ENCODE measurements around the gene REXO5.
"Not testable (repeated sequence)": the region's sequence is repeated elsewhere in the genome, so short reads cannot be mapped to it uniquely, and the experiment has no call there.

The REXO5 gene

DNA sequence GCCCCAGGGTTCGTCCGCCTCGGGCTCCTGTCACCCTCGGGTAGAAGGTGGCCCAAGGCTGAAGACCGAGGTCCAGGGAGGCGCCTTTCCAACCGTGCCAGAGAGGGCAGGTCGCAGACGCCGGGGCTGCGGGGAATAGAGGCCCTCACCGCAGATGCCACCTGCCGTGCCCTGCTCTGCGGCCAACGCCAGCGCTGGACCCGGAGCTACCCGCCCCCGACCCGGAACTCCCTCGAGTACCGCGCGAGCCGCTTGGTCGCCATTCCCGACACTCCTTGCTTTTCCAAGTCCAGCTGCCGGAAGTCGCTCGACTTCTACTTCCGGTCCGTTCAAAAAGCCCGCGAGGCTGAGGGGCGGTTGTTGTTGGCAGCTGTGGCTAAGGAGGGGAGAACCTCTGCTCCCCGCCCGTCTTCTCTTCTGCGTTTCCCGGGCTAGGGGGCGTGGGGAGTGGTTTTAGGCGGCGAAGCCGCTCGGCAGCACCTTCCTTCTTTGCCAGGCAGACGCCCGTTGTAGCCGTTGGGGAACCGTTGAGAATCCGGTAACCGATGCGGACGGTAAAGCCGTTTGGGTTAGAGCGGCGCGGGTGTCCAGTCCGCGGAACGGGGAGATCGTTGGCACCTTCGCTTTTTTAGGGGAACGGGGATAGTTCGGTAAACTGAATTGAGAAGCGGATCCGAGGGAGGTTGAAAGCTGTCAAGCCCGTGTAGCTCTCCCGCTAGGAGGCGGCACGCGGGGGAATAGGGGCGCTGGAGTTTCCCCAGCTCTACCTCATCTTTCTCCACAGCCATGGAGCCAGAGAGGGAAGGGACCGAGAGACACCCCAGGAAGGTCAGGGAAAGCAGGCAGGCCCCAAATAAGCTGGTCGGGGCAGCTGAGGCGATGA lies at the start of gene REXO5, which contains the start of gene ERI2:
REXO5 (plus strand) TSS at position 360 of the 883 bp plus-strand sequence; CDS start at position 787, 427 bp downstream.
ERI2 (minus strand) TSS at position 305 of the 883 bp plus-strand sequence; CDS start at position 263, 42 bp downstream.
- in situ Hi-C loops (cut with HindIII; ENCODE audit: low pct_ligation_motif_present, low sequenced_read_pairs): no loop called here
- TF ChIP-seq, protein P1, sequence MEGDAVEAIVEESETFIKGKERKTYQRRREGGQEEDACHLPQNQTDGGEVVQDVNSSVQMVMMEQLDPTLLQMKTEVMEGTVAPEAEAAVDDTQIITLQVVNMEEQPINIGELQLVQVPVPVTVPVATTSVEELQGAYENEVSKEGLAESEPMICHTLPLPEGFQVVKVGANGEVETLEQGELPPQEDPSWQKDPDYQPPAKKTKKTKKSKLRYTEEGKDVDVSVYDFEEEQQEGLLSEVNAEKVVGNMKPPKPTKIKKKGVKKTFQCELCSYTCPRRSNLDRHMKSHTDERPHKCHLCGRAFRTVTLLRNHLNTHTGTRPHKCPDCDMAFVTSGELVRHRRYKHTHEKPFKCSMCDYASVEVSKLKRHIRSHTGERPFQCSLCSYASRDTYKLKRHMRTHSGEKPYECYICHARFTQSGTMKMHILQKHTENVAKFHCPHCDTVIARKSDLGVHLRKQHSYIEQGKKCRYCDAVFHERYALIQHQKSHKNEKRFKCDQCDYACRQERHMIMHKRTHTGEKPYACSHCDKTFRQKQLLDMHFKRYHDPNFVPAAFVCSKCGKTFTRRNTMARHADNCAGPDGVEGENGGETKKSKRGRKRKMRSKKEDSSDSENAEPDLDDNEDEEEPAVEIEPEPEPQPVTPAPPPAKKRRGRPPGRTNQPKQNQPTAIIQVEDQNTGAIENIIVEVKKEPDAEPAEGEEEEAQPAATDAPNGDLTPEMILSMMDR (IDR thresholded peaks at IDR 0.05; ENCODE audit: low read depth, low read length, missing control alignments): peak; percentile 72
- Histone ChIP-seq H3K27ac (peak within 1 kb of the TSS; percentile 27), H3K4me3 (ENCODE audit: low read depth, low read length) (peak within 1 kb of the TSS; percentile 90), H3K27me3 (replicated peaks) (no peaks in the 10 kb centered on the region), H3K36me3 (replicated peaks) (no peaks in the 10 kb centered on the region)
- peak; percentile 95 for DNase-seq

DNA sequence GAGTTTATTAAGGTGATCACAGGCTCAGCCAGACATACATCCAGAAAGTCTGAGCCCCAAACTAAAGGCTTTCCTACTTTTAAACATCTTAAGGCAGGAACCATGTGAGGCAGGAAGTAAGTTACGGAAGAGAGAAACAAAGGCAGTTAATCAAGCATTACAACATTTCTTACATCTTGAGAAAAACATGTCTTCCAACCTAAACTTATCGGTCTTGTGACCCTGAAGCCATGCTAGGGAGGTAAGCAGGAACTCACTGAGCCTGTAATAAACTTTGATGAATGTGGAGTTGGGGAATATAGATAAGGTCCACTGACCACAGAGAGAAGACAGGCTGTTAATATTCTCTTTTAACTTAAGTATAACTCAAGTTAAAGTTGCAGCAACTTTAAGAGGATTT lies 46.0 kb upstream of the REXO5 start:
- DNase-seq: no peak
- in situ Hi-C loops (cut with HindIII; ENCODE audit: low pct_ligation_motif_present, low sequenced_read_pairs): no loop called here
- no peak overlapping the region for H3K4me3 ChIP-seq (ENCODE audit: low read depth, low read length)

DNA sequence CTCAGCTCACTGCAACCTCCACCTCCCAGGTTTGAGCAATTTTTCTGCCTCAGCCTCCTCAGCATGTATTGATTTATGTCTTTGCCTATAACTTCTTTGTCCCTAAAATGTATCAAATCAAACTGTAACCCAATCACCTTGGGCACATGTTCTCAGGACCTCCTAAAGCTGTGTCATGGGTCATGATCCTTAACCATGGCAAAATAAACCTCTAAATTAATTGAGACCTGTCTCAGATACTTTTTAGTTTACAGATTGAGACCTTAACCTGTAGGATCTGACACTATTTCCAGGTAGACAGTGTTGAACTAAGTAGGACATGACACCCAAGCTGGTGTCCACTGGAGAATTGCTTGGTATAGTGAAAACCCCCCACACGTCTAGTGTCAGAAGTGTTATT lies 45.2 kb upstream of the REXO5 start:
- TF ChIP-seq, protein P1 (IDR thresholded peaks at IDR 0.05; ENCODE audit: low read depth, low read length, missing control alignments): no peak
- in situ Hi-C loops (cut with HindIII; ENCODE audit: low pct_ligation_motif_present, low sequenced_read_pairs): no loop called here
- H3K4me3 ChIP-seq (ENCODE audit: low read depth, low read length): no peak overlapping the region
- H3K27me3 ChIP-seq (replicated peaks): no peaks in the 10 kb centered on the region
- H3K36me3 ChIP-seq (replicated peaks): no peaks in the 10 kb centered on the region
- no peak for DNase-seq
- no peak overlapping the region for H3K27ac ChIP-seq

More for the DNA sequence above, 46.0 kb upstream of the REXO5 start:
- no peaks in the 10 kb centered on the region for H3K36me3 ChIP-seq (replicated peaks)
- no peaks in the 10 kb centered on the region for H3K27me3 ChIP-seq (replicated peaks)
- TF ChIP-seq, protein P1 (IDR thresholded peaks at IDR 0.05; ENCODE audit: low read depth, low read length, missing control alignments): no peak
- H3K27ac ChIP-seq: no peak overlapping the region

- no peak overlapping the region for H3K4me3 ChIP-seq (ENCODE audit: low read depth, low read length)
- no peak for DNase-seq
- TF ChIP-seq, protein P1 (IDR thresholded peaks at IDR 0.05; ENCODE audit: low read depth, low read length, missing control alignments): no peak
- H3K27me3 ChIP-seq (replicated peaks): no peaks in the 10 kb centered on the region
- H3K36me3 ChIP-seq (replicated peaks): no peaks in the 10 kb centered on the region
- no peak overlapping the region for H3K27ac ChIP-seq
- in situ Hi-C loops (cut with HindIII; ENCODE audit: low pct_ligation_motif_present, low sequenced_read_pairs): no loop called here
These were observed 43.8 kb upstream of the REXO5 start for GRCh38 chr16:20762404-20763123.

DNA sequence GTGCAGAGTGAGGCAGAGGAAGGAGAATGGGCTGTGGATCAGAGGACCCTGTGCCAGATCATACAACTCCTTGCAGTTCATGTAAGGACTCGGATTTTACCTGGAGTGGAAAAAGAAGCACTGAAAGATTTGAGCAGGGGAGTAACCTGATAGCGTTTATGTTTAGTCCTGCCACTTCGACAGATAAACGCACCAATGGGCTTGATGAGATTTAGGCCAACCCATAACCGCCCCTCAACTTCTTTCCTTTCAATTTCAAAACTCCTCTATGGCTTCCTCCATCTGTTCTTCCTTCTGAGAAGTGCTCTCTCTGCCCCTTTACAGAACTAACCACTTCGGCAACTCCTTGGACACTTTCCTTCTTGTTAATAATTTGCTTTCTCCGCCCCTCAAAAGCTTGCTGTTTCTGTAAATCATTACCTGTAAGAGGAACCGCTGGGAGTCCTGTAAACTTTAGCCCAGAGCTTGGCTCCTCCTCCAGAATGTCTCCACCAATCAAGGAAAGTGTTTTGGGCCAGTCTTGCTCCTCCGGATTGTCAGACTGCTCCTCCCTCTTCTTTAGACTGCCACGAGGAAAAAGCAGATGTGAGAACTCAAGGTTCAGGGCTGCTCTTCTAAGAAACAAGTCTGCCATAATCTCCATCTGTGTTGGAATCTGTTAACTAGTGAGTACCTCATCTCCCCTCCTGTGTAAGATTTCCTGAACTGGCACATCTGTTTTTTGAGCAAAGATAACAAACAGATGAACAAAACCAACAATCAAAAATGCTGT lies 42.7 kb upstream of the REXO5 start, which contains the start of gene ACSM3:
ACSM3 (plus strand) TSS at position 554 of the 772 bp plus-strand sequence. CDS start 6,021 bp downstream, outside the sequence.
- peak within 1 kb of the TSS; percentile 50 for H3K4me3 ChIP-seq (ENCODE audit: low read depth, low read length)
- in situ Hi-C loops (cut with HindIII; ENCODE audit: low pct_ligation_motif_present, low sequenced_read_pairs): no loop called here
- no peaks in the 10 kb centered on the region for H3K27me3 ChIP-seq (replicated peaks)
- H3K36me3 ChIP-seq (replicated peaks): no peaks in the 10 kb centered on the region
- DNase-seq: peak; percentile 53
- TF ChIP-seq, protein P1 (IDR thresholded peaks at IDR 0.05; ENCODE audit: low read depth, low read length, missing control alignments): no peak
- no peak within 1 kb of the TSS for H3K27ac ChIP-seq

- H3K4me3 ChIP-seq (ENCODE audit: low read depth, low read length); H3K27me3 ChIP-seq (replicated peaks); DNase-seq; H3K27ac ChIP-seq; H3K36me3 ChIP-seq (replicated peaks); in situ Hi-C loops (cut with HindIII; ENCODE audit: low pct_ligation_motif_present, low sequenced_read_pairs): not testable (repeated sequence)
These were observed 41.9 kb upstream of the REXO5 start for GRCh38 chr16:20764448-20764847.
